Neural progenitor cell (in vitro differentiated cells): Measurements from ENCODE around the gene KSR1. TPM values are rescaled to one million over a fixed set of nuclear protein-coding genes. Genes with fewer than 3 reads are reported as not detected.

Experiments
- DNase-seq: peaks from one replicate; pipeline ENCODE4 v3.0.0-alpha.2; 2016; ENCODE audit warnings: low spot score
- H2AFZ ChIP-seq: fragments of 200-600 bp; sonication (generic); replicated peaks from 2 replicates; pipeline ENCODE4 v1.6.1; 2016; ENCODE audit warnings: antibody characterized with exemption
- H3F3A ChIP-seq: fragments of 200-600 bp; sonication (generic); 2 replicates; pipeline ENCODE4 v1.6.1; 2016; ENCODE audit warnings: antibody characterized with exemption, low read depth
- H3K27ac ChIP-seq: fragments of 200-600 bp; sonication (generic); 2 replicates; pipeline ENCODE4 v1.5.1; 2016; ENCODE audit warnings: mild to moderate bottlenecking
- H3K27me3 ChIP-seq: fragments of 200-600 bp; sonication (generic); 2 replicates; pipeline ENCODE4 v1.6.1; 2016; ENCODE audit warnings: mild to moderate bottlenecking, moderate library complexity
- H3K36me3 ChIP-seq: fragments of 200-600 bp; sonication (generic); 2 replicates; pipeline ENCODE4 v1.5.1; 2016
- H3K4me1 ChIP-seq: fragments of 200-600 bp; sonication (generic); 2 replicates; pipeline ENCODE4 v1.6.1; 2016; ENCODE audit warnings: mixed run types
- H3K4me2 ChIP-seq: fragments of 200-600 bp; sonication (generic); 2 replicates; pipeline ENCODE4 v1.6.1; 2016
- H3K4me3 ChIP-seq: fragments of 200-600 bp; sonication (generic); 2 replicates; pipeline ENCODE4 v1.5.1; 2016
- H3K79me2 ChIP-seq: fragments of 200-600 bp; sonication (generic); 2 replicates; pipeline ENCODE4 v1.6.1; 2016; ENCODE audit warnings: low read depth
- H3K9ac ChIP-seq: fragments of 200-600 bp; sonication (generic); 2 replicates; pipeline ENCODE4 v1.6.1; 2016
- H3K9me3 ChIP-seq: fragments of 200-600 bp; sonication (generic); 2 replicates; pipeline ENCODE4 v1.5.1; 2016; ENCODE audit warnings: low read depth
- H4K20me1 ChIP-seq: fragments of 200-600 bp; sonication (generic); 2 replicates; pipeline ENCODE4 v1.6.1; 2016; ENCODE audit warnings: low read depth
- H3K27ac Mint-ChIP-seq: 3 replicates; pipeline ENCODE4 v1.8.0; 2021; ENCODE audit warnings: mixed read lengths
- H3K27me3 Mint-ChIP-seq: 2 replicates; pipeline ENCODE4 v1.8.0; 2022; ENCODE audit warnings: low read depth, mild to moderate bottlenecking, inconsistent platforms, moderate library complexity, mixed read lengths; ENCODE audit not compliant: insufficient read depth
- H3K36me3 Mint-ChIP-seq: 3 replicates; pipeline ENCODE4 v1.8.0; 2021; ENCODE audit warnings: mixed read lengths
- H3K4me1 Mint-ChIP-seq: 3 replicates; pipeline ENCODE4 v1.8.0; 2021; ENCODE audit warnings: mixed read lengths
- H3K4me3 Mint-ChIP-seq: 3 replicates; pipeline ENCODE4 v1.8.0; 2021; ENCODE audit warnings: mild to moderate bottlenecking, moderate library complexity, mixed read lengths
- H3K9me3 Mint-ChIP-seq: 3 replicates; pipeline ENCODE4 v1.8.0; 2020; ENCODE audit warnings: mixed read lengths
- CTCF ChIP-seq: fragments of 200-600 bp; sonication (generic); IDR thresholded peaks from 2 replicates; pipeline ENCODE4 v1.5.1; 2017; ENCODE audit warnings: antibody characterized with exemption, mild to moderate bottlenecking
- EZH2 ChIP-seq: fragments of 200-600 bp; sonication (generic); IDR thresholded peaks from 2 replicates; pipeline ENCODE4 v1.6.1; 2017; ENCODE audit warnings: antibody characterized with exemption, mild to moderate bottlenecking, moderate library complexity
- EZH2phosphoT487 ChIP-seq: fragments of 200-600 bp; sonication (generic); IDR thresholded peaks from 2 replicates; pipeline ENCODE4 v1.6.1; 2017; ENCODE audit warnings: antibody characterized with exemption
- total RNA-seq: library from RNA; depleted of rRNA; stranded (reverse); fragments of >200 nt; gene quantifications from 2 replicates; pipeline ENCODE4 v1.2.3, GENCODE V29; 2015; ENCODE audit warnings: low replicate concordance

KSR1 gene
- total RNA-seq, 1 donor from 2014 or later, result 16.4 TPM

GRCh38 chr17:27559506-27560481 is 103.5 kb downstream of the KSR1 start:
- no peaks in the 10 kb centered on the region for H3K4me1 ChIP-seq
- H3K36me3 ChIP-seq, result no peaks in the 10 kb centered on the region
- no peaks in the 10 kb centered on the region for H4K20me1 ChIP-seq
- H3K27me3 ChIP-seq, result no peaks in the 10 kb centered on the region
- H3K4me2 ChIP-seq, result no peak overlapping the region
- no peak overlapping the region for H3K27ac ChIP-seq
- Mint-ChIP-seq H3K27ac (peak overlapping the region; percentile 21), H3K9me3 (no peaks in the 10 kb centered on the region), H3K4me3 (no peak overlapping the region), H3K4me1 (peaks cover 8% of the 10 kb centered on the region), H3K27me3 (no peaks in the 10 kb centered on the region), H3K36me3 (peaks cover 17% of the 10 kb centered on the region)
- no peak overlapping the region for H3K9ac ChIP-seq
- no peaks in the 10 kb centered on the region for H3K9me3 ChIP-seq
- H3K79me2 ChIP-seq, result no peaks in the 10 kb centered on the region
- H3F3A ChIP-seq, result no peaks in the 10 kb centered on the region
- no peak for DNase-seq
- no peak overlapping the region for H2AFZ ChIP-seq
- TF ChIP-seq EZH2, result no peak
- TF ChIP-seq EZH2phosphoT487, result no peak
- no peak for TF ChIP-seq CTCF
- H3K4me3 ChIP-seq, result no peak overlapping the region

GRCh38 chr17:27560668-27561067 is 104.4 kb downstream of the KSR1 start:
- DNase-seq, result no peak
- Mint-ChIP-seq H3K27me3 (no peaks in the 10 kb centered on the region), H3K36me3 (peaks cover 12% of the 10 kb centered on the region), H3K27ac (peak overlapping the region; percentile 69), H3K4me3 (no peak overlapping the region), H3K9me3 (no peaks in the 10 kb centered on the region), H3K4me1 (peaks cover 8% of the 10 kb centered on the region)
- Histone ChIP-seq H3K4me2 (no peak overlapping the region), H3K79me2 (no peaks in the 10 kb centered on the region), H2AFZ (no peak overlapping the region), H3K4me3 (no peak overlapping the region), H3K9ac (no peak overlapping the region), H3K9me3 (no peaks in the 10 kb centered on the region), H3K4me1 (no peaks in the 10 kb centered on the region), H3K27me3 (no peaks in the 10 kb centered on the region), H3K27ac (no peak overlapping the region), H3F3A (no peaks in the 10 kb centered on the region), H4K20me1 (no peaks in the 10 kb centered on the region), H3K36me3 (no peaks in the 10 kb centered on the region)
- TF ChIP-seq EZH2phosphoT487 (no peak), CTCF (no peak), EZH2 (no peak)

- Mint-ChIP-seq H3K27ac (peak overlapping the region; percentile 6), H3K27me3 (peaks cover 2% of the 10 kb centered on the region), H3K36me3 (peaks cover 9% of the 10 kb centered on the region), H3K4me3 (no peak overlapping the region), H3K9me3 (no peaks in the 10 kb centered on the region), H3K4me1 (peaks cover 8% of the 10 kb centered on the region)
- H3F3A ChIP-seq, result no peaks in the 10 kb centered on the region
- no peaks in the 10 kb centered on the region for H3K9me3 ChIP-seq
- no peaks in the 10 kb centered on the region for H3K79me2 ChIP-seq
- no peaks in the 10 kb centered on the region for H4K20me1 ChIP-seq
- no peak overlapping the region for H2AFZ ChIP-seq
- no peaks in the 10 kb centered on the region for H3K36me3 ChIP-seq
- H3K4me2 ChIP-seq, result no peak overlapping the region
- no peak overlapping the region for H3K4me3 ChIP-seq
- no peaks in the 10 kb centered on the region for H3K4me1 ChIP-seq
- no peak overlapping the region for H3K9ac ChIP-seq
- no peaks in the 10 kb centered on the region for H3K27me3 ChIP-seq
- TF ChIP-seq EZH2, result no peak
- no peak for DNase-seq
- no peak overlapping the region for H3K27ac ChIP-seq
Measured at GRCh38 chr17:27562777-27563455, 106.7 kb downstream of the KSR1 start.
